ENCODE measurements around the gene TAAR9. TPM values are rescaled to one million over a fixed set of nuclear protein-coding genes. Genes with fewer than 3 reads are reported as not detected.

The TAAR9 gene
- total RNA-seq, 4 donors from 2014 or later, result not detected

DNA sequence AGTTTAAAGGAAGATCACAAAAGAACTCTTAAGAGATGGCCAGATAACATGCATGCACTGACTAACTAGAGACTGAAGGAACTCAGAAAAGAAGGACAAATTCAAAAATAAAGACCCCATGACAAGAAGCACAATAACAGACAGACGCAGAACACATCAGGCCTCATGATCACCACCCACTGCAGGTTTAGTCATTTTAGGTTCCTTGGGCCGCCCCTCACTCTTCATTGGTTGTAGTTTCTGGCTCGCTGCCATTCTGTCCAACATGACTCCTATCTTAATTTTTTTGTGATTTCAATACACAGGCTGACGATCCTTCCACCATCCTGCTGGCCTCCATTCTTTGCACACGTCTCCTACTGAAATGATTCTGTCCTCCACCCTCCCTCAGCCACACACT lies 46.8 kb upstream of the TAAR9 start:
- no peak for DNase-seq (ENCODE audit: extremely low spot score)
- WGBS, result 86% methylated on average over 5 of the region's 5 CpGs
- peaks cover 0 to 4% (median 0%) of the 10 kb centered on the region in 4 donors for H3K36me3 ChIP-seq
- H3K9me3 ChIP-seq, result no peaks in the 10 kb centered on the region
- peaks cover 23 to 44% (median 40%) of the 10 kb centered on the region in 4 donors for H3K4me1 ChIP-seq
- H3K27ac ChIP-seq (replicated peaks in 1 of 4), result peak overlapping the region in 2 of 4 donors; percentile 5 to 52
- TF ChIP-seq EP300 (IDR thresholded peaks at IDR 0.05) (no peak), POLR2AphosphoS5 (IDR thresholded peaks at IDR 0.05) (no peak)
- intact Hi-C loops (cut with DNase I), result no loop called here
- H3K4me3 ChIP-seq, result no peak overlapping the region
- no peaks in the 10 kb centered on the region for H3K27me3 ChIP-seq

DNA sequence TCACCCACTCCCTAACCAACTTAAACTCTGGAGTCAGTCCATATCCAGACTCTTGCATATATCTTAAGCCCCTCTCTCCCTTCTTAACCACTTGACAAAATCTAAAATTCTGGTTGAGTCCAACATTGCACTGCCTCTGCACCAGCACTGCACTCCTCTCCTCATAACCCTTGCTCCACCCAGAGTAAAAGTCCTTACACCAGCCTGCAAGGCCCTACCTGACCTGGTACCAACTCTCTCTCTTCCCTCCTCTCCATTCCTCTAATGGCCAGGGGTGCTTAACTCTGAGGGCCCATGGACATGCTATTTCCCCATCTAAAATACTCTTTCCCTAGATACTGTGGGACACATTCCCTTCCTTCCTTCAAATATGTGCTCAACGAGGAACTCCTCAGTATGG lies 46.2 kb upstream of the TAAR9 start:
- Histone ChIP-seq H3K4me3 (no peak overlapping the region), H3K36me3 (peaks cover 0 to 4% (median 0%) of the 10 kb centered on the region in 4 donors), H3K4me1 (peaks cover 23 to 50% (median 42%) of the 10 kb centered on the region in 4 donors), H3K27ac (replicated peaks in 1 of 4) (peak overlapping the region in 1 of 4 donors; percentile 5), H3K9me3 (no peaks in the 10 kb centered on the region), H3K27me3 (no peaks in the 10 kb centered on the region)
- no peak for TF ChIP-seq EP300 (IDR thresholded peaks at IDR 0.05)
- no peak for TF ChIP-seq POLR2AphosphoS5 (IDR thresholded peaks at IDR 0.05)
- TF ChIP-seq CTCF (IDR thresholded peaks at IDR 0.05), result no peak
- TF ChIP-seq POLR2A (IDR thresholded peaks at IDR 0.05; ENCODE audit: low read depth), result no peak
- no peak for DNase-seq (ENCODE audit: extremely low spot score)
- intact Hi-C loops (cut with DNase I), result no loop called here
- 85% methylated on average over 1 of the region's 1 CpG for WGBS

DNA sequence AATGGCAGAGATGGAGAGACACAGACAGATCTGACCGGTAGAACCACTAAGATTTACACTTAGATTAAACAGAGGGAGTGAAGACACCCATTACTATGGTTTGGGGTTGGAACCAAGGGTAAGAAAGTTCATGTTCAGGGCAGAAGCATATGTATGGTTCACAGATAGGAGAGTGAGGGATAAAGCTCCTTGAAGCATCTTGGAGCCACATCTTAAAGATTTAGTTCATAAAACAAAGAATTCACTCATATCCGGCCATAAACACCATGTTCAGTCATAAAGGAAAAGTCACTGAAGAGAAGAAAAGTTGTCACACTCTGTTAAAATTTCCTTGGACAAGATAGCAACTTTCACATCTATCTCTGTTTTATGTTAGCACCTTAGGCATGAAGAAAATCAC lies 43.1 kb upstream of the TAAR9 start:
- Histone ChIP-seq H3K27me3 (no peaks in the 10 kb centered on the region), H3K36me3 (peaks cover 4 to 20% (median 9%) of the 10 kb centered on the region in 4 donors), H3K4me1 (peaks cover 17 to 52% (median 35%) of the 10 kb centered on the region in 4 donors), H3K27ac (replicated peaks in 1 of 4) (no peak overlapping the region), H3K4me3 (no peak overlapping the region), H3K9me3 (no peaks in the 10 kb centered on the region)
- intact Hi-C loops (cut with DNase I), result no loop called here
- 83% methylated on average over 2 of the region's 2 CpGs for WGBS
- DNase-seq (ENCODE audit: extremely low spot score), result no peak
- no peak for TF ChIP-seq CTCF (IDR thresholded peaks at IDR 0.05)
- no peak for TF ChIP-seq POLR2AphosphoS5 (IDR thresholded peaks at IDR 0.05)
- no peak for TF ChIP-seq POLR2A (IDR thresholded peaks at IDR 0.05; ENCODE audit: low read depth)
- TF ChIP-seq EP300 (IDR thresholded peaks at IDR 0.05), result no peak

- H3K4me3 ChIP-seq, result no peak overlapping the region
- TF ChIP-seq POLR2A (IDR thresholded peaks at IDR 0.05; ENCODE audit: low read depth), result no peak
- TF ChIP-seq CTCF (IDR thresholded peaks at IDR 0.05), result no peak
- H3K9me3 ChIP-seq, result no peaks in the 10 kb centered on the region
- 50% methylated on average over 2 of the region's 2 CpGs for WGBS
- H3K27ac ChIP-seq (replicated peaks in 1 of 4), result no peak overlapping the region
- H3K4me1 ChIP-seq, result peaks cover 10 to 45% (median 28%) of the 10 kb centered on the region in 4 donors
- H3K36me3 ChIP-seq, result peaks cover 4 to 20% (median 13%) of the 10 kb centered on the region in 4 donors
- intact Hi-C loops (cut with DNase I), result no loop called here
- no peak for DNase-seq (ENCODE audit: extremely low spot score)
- H3K27me3 ChIP-seq, result no peaks in the 10 kb centered on the region
Measured at GRCh38 chr6:132495604-132496079, 42.4 kb upstream of the TAAR9 start.

GRCh38 chr6:132496519-132497180 lies 41.4 kb upstream of the TAAR9 start:
- Histone ChIP-seq H3K27me3 (no peaks in the 10 kb centered on the region), H3K9me3 (no peaks in the 10 kb centered on the region), H3K4me3 (no peak overlapping the region), H3K27ac (replicated peaks in 1 of 4) (no peak overlapping the region), H3K36me3 (peaks cover 6 to 30% (median 21%) of the 10 kb centered on the region in 4 donors), H3K4me1 (peaks cover under 1 to 35% (median 18%) of the 10 kb centered on the region in 4 donors)
- DNase-seq (ENCODE audit: extremely low spot score), result no peak
- intact Hi-C loops (cut with DNase I), result no loop called here
- 62% methylated on average over 4 of the region's 4 CpGs for WGBS
- no peak for TF ChIP-seq POLR2AphosphoS5 (IDR thresholded peaks at IDR 0.05)

Measured in esophagus muscularis mucosa (tissue), 4 donors.